Lung (tissue), 12 donors: ENCODE results near the gene RABEPK. TPM values are rescaled to one million over a fixed set of nuclear protein-coding genes. Genes with fewer than 3 reads are reported as not detected.
"Not testable (repeated sequence)": the region's sequence is repeated elsewhere in the genome, so short reads cannot be mapped to it uniquely, and the experiment has no call there.

Experiments used
- ATAC-seq: fragments of 200-7000 bp; cut with Tn5 transposase; one replicate; pipeline ENCODE4 v1.9.1; 2020; ENCODE audit warnings: moderate number of reproducible peaks; ENCODE audit not compliant: insufficient read depth, low FRiP score
- DNase-seq, 3 donors: peaks; one replicate each; pipeline ENCODE4 v3.0.0-alpha.2; 2013 to 2017
- H3K27ac ChIP-seq, 2 donors: one replicate each; pipeline ENCODE4 v1.5.1; 2013; ENCODE audit warnings: mild to moderate bottlenecking in 2 of 2, moderate library complexity in 2 of 2, control low read depth in 1 of 2, inconsistent platforms in 1 of 2, low read depth in 1 of 2, low read length in 1 of 2
- H3K27me3 ChIP-seq, 3 donors: one replicate each; pipeline ENCODE4 v1.5.1; 2013; ENCODE audit warnings: low read length in 2 of 3; ENCODE audit not compliant: control insufficient read depth in 3 of 3, insufficient read depth in 3 of 3
- H3K36me3 ChIP-seq, 4 donors: one replicate each; pipeline ENCODE4 v1.5.1; 2013; ENCODE audit warnings: low read length in 4 of 4, mild to moderate bottlenecking in 1 of 4, moderate library complexity in 1 of 4; ENCODE audit not compliant: control insufficient read depth in 4 of 4, insufficient read depth in 4 of 4
- H3K4me1 ChIP-seq, 5 donors: one replicate each; pipeline ENCODE4 v1.5.1; 2013; ENCODE audit warnings: low read length in 5 of 5, mild to moderate bottlenecking in 2 of 5, moderate library complexity in 1 of 5; ENCODE audit not compliant: control insufficient read depth in 5 of 5, insufficient read depth in 5 of 5
- H3K4me3 ChIP-seq: one replicate; pipeline ENCODE4 v1.5.1; 2013; ENCODE audit warnings: mild to moderate bottlenecking, control low read depth, moderate library complexity
- H3K9ac ChIP-seq, 2 donors: one replicate each; pipeline ENCODE4 v1.5.1; 2013; ENCODE audit warnings: low read length in 2 of 2, control low read depth in 1 of 2; ENCODE audit not compliant: insufficient read depth in 1 of 2
- H3K9me3 ChIP-seq, 4 donors: one replicate each; pipeline ENCODE4 v1.5.1; 2013; ENCODE audit warnings: low read length in 3 of 4, mild to moderate bottlenecking in 1 of 4, moderate library complexity in 1 of 4; ENCODE audit not compliant: control insufficient read depth in 4 of 4, insufficient read depth in 3 of 4
- WGBS, 2 donors: extraction: QIAGEN DNeasy Blood & Tissue Kit; methylation state at CpG; one replicate each; pipeline ENCODE4 v1.1.7; 2013; 5-methylcytosine and 5-hydroxymethylcytosine counted together
- polyA plus RNA-seq, 2 donors: library from polyadenylated mRNA; stranded (reverse); fragments of 200-250 nt; gene quantifications; one replicate each; pipeline ENCODE4 v1.2.1, GENCODE V29; 2013
- total RNA-seq, 2 donors: library from RNA; depleted of rRNA in 1 of 2; stranded (reverse); fragments of >200 nt in 1 of 2; gene quantifications; one replicate each; pipeline ENCODE4 v1.2.1, GENCODE V29; 2014 to 2021
- TF ChIP-seq, protein P1 (sequence below): IDR thresholded peaks from 2 replicates; pipeline ENCODE4 v1.5.1; 2012; ENCODE audit warnings: mild to moderate bottlenecking; ENCODE audit errors: control extremely low read depth, extremely low read depth
- donor health status: control.
- donor health status: control.
- donor health status: Bipolar disorder and iron deficiency.
- donor health status: healthy.
- donor health status: DM: yes; HTN: yes; CAD: no.

Gene RABEPK
- total and polyA plus RNA-seq, 4 donors = 10.4 to 31.0 (median 17.8) TPM

DNA sequence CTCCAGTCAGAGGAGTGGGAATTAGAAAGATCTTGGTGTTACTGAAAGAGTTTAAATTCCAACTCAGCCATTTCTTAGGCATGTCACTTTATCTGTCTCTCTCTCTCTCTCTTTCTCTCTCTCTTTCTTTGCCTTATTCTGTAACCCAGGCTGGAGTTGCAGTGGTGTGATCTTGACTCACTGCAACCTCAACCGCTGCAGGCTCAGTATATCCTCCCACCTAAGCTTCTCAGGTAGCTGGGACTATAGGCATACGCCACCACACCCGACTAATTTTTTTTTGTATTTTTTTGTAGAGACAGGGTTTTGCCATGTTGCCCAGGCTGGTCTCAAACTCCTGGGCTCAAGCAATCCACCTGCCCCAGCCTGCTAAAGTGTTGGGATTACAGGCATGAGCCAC lies 18.3 kb downstream of the RABEPK start:
- no peak overlapping the region for H3K4me3 ChIP-seq
- H3K27ac ChIP-seq = no peak overlapping the region
- no peaks in the 10 kb centered on the region for H3K9me3 ChIP-seq
- peaks cover 0 to 16% (median 8%) of the 10 kb centered on the region in 4 donors for H3K36me3 ChIP-seq
- TF ChIP-seq, protein P1, sequence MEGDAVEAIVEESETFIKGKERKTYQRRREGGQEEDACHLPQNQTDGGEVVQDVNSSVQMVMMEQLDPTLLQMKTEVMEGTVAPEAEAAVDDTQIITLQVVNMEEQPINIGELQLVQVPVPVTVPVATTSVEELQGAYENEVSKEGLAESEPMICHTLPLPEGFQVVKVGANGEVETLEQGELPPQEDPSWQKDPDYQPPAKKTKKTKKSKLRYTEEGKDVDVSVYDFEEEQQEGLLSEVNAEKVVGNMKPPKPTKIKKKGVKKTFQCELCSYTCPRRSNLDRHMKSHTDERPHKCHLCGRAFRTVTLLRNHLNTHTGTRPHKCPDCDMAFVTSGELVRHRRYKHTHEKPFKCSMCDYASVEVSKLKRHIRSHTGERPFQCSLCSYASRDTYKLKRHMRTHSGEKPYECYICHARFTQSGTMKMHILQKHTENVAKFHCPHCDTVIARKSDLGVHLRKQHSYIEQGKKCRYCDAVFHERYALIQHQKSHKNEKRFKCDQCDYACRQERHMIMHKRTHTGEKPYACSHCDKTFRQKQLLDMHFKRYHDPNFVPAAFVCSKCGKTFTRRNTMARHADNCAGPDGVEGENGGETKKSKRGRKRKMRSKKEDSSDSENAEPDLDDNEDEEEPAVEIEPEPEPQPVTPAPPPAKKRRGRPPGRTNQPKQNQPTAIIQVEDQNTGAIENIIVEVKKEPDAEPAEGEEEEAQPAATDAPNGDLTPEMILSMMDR = no peak
- 94 to 99% methylated on average over 3 of the region's 3 CpGs for WGBS, 2 donors
- DNase-seq (no peak), ATAC-seq (no peak)
- H3K4me1 ChIP-seq = no peaks in the 10 kb centered on the region
- H3K27me3 ChIP-seq = no peaks in the 10 kb centered on the region
- no peak overlapping the region for H3K9ac ChIP-seq

DNA sequence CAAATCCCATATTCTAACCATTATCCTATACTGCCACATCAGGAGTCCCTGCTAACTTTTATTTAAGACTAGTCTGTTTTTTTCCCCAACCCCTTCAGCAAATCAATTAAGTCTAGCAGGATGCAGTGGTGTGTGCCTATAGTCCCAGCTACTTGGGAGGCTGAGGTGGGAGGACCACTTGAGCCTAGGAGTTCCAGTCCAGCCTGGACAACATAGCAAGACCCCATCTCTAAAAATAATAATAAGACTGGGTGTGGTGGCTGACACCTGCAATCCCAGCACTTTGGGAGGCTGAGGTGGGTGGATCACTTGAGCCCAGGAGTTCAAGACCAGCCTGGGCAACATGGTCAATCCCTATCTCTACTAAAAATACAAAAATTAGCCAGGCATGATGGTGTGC lies 24.5 kb downstream of the RABEPK start:
- not testable (repeated sequence) for H3K4me1 ChIP-seq, ATAC-seq, H3K9me3 ChIP-seq, H3K27me3 ChIP-seq, H3K4me3 ChIP-seq, H3K27ac ChIP-seq, DNase-seq, H3K9ac ChIP-seq
- peaks cover 0 to 18% (median 12%) of the 10 kb centered on the region in 4 donors for H3K36me3 ChIP-seq

DNA sequence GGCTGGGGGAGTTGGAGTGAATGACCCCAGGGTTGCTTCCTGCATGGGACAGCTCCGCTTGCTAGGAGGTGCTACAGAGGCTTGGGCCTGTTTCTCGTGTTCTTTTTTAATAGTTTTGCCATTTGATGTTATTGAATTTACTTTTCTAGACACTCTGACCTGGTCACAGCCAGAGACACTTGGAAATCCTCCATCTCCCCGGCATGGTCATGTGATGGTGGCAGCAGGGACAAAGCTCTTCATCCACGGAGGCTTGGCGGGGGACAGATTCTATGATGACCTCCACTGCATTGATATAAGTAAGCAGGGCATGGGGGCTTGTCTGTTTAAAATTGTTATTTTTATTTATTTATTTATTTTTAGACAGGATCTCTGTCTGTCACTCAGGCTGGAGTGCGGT lies 27.4 kb downstream of the RABEPK start:
- DNase-seq (no peak), ATAC-seq (no peak)
- H3K9me3 ChIP-seq = no peaks in the 10 kb centered on the region
- no peaks in the 10 kb centered on the region for H3K27me3 ChIP-seq
- H3K9ac ChIP-seq = no peak overlapping the region
- TF ChIP-seq, protein P1 = no peak
- H3K27ac ChIP-seq = no peak overlapping the region
- H3K4me1 ChIP-seq = peaks cover 0 to 2% (median 0%) of the 10 kb centered on the region in 5 donors
- H3K36me3 ChIP-seq = peaks cover 1 to 21% (median 8%) of the 10 kb centered on the region in 4 donors
- no peak overlapping the region for H3K4me3 ChIP-seq
- WGBS, 2 donors = 95 to 97% methylated on average over 6 of the region's 6 CpGs

DNA sequence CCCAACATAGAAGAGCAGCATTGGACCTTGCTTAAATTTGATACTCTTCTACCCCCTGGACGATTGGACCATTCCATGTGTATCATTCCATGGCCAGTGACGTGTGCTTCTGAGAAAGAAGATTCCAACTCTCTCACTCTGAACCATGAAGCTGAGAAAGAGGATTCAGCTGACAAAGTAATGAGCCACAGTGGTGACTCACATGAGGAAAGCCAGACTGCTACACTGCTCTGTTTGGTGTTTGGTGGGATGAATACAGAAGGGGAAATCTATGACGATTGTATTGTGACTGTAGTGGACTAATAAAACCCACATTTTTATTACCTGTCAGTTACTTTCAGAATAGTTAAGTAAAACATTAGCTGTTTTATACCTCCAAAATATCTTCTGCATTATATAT lies 33.3 kb downstream of the RABEPK start:
- 72 to 74% methylated on average over 3 of the region's 3 CpGs for WGBS, 2 donors
- peak; percentile 43 for ATAC-seq
- H3K9ac ChIP-seq = no peak overlapping the region
- H3K36me3 ChIP-seq = peaks cover 26 to 45% (median 33%) of the 10 kb centered on the region in 4 donors
- no peak overlapping the region for H3K4me3 ChIP-seq
- no peak overlapping the region for H3K27ac ChIP-seq
- no peaks in the 10 kb centered on the region for H3K27me3 ChIP-seq
- H3K4me1 ChIP-seq = peaks cover 0 to 29% (median 12%) of the 10 kb centered on the region in 5 donors
- H3K9me3 ChIP-seq = no peaks in the 10 kb centered on the region
- DNase-seq = no peak
- TF ChIP-seq, protein P1 = no peak

DNA sequence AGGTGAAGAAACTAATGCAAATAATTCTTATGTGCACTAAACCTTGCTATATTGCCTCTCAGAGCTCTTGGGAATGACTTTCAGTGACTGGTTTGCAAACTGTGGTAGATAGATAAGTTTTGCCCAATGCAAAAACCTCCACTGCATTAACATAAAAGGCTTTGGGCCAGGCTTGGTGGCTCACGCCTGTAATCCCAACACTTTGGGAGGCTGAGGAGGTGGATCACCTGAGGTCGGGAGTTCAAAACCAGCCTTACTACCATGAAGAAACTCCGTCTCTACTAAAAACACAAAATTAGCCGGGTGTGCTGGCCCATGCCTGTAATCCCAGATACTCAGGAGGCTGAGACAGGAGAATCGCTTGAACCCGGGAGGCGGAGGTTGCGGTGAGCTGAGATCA lies 33.8 kb downstream of the RABEPK start:
- not testable (repeated sequence) for H3K27ac ChIP-seq, H3K9me3 ChIP-seq, H3K9ac ChIP-seq, H3K27me3 ChIP-seq, ATAC-seq, DNase-seq, H3K4me3 ChIP-seq
- 91 to 93% methylated on average over 8 of the region's 8 CpGs for WGBS, 2 donors
- Histone ChIP-seq H3K4me1 (peaks cover 0 to 33% (median 12%) of the 10 kb centered on the region in 5 donors), H3K36me3 (peaks cover 30 to 49% (median 35%) of the 10 kb centered on the region in 4 donors)
